HG03558 (cell line): ENCODE results near the gene CLMP.
"Not testable (repeated sequence)": the region's sequence is repeated elsewhere in the genome, so short reads cannot be mapped to it uniquely, and the experiment has no call there.

ENCODE experiments used
- ATAC-seq: cut with Tn5 transposase; IDR thresholded peaks from one replicate; pipeline ENCODE4 v1.9.1; 2021; ENCODE audit warnings: moderate number of reproducible peaks; ENCODE audit not compliant: unreplicated experiment; ENCODE audit errors: extremely low read depth

CLMP gene

GRCh38 chr11:123218451-123218850 lies 23.4 kb upstream of the CLMP start:
- no peak for ATAC-seq

GRCh38 chr11:123217897-123218296 lies 22.8 kb upstream of the CLMP start:
- no peak for ATAC-seq

GRCh38 chr11:123216249-123216648 lies 21.2 kb upstream of the CLMP start:
- no peak for ATAC-seq

GRCh38 chr11:123214940-123215339 lies 19.9 kb upstream of the CLMP start:
- ATAC-seq = no peak

GRCh38 chr11:123214396-123214795 lies 19.3 kb upstream of the CLMP start:
- no peak for ATAC-seq

GRCh38 chr11:123213307-123213771 lies 18.3 kb upstream of the CLMP start:
- ATAC-seq = no peak

- no peak for ATAC-seq
Observed at GRCh38 chr11:123212406-123212805, 17.4 kb upstream of the CLMP start.

- no peak for ATAC-seq
Observed at GRCh38 chr11:123211981-123212380, 16.9 kb upstream of the CLMP start.

- ATAC-seq = no peak
Observed at GRCh38 chr11:123211149-123211852, 16.3 kb upstream of the CLMP start.

GRCh38 chr11:123209591-123209990 lies 14.5 kb upstream of the CLMP start:
- ATAC-seq = no peak

- ATAC-seq = no peak
Observed at GRCh38 chr11:123206791-123207434, 11.9 kb upstream of the CLMP start.

- ATAC-seq = not testable (repeated sequence)
Observed at GRCh38 chr11:123206055-123206454, 11.0 kb upstream of the CLMP start.

- no peak for ATAC-seq
Observed at GRCh38 chr11:123203934-123204333, 8.9 kb upstream of the CLMP start.

GRCh38 chr11:123203471-123203870 lies 8.4 kb upstream of the CLMP start:
- no peak for ATAC-seq

GRCh38 chr11:123202155-123203151 lies 7.4 kb upstream of the CLMP start:
- no peak for ATAC-seq

GRCh38 chr11:123200264-123200663 lies 5.2 kb upstream of the CLMP start:
- no peak for ATAC-seq

GRCh38 chr11:123197711-123198110 lies 2.7 kb upstream of the CLMP start:
- no peak for ATAC-seq

- ATAC-seq = no peak
Observed at GRCh38 chr11:123196060-123196714, 1.1 kb upstream of the CLMP start.

GRCh38 chr11:123194337-123195187 lies 486 bp downstream of the CLMP start:
- ATAC-seq = no peak
